Endodermal cell (in vitro differentiated cells): Measurements from ENCODE around the gene HMGXB3. TPM values are rescaled to one million over a fixed set of nuclear protein-coding genes. Genes with fewer than 3 reads are reported as not detected.
A peak's percentile ranks its signal among the peaks of the same experiment; 100 is the strongest.

Source experiments
- DNase-seq: peaks from one replicate; pipeline ENCODE4 v3.0.0-alpha.2; 2017
- H3K27ac ChIP-seq: 2 replicates; pipeline ENCODE4 v1.5.1; 2013; ENCODE audit warnings: mild to moderate bottlenecking, low read depth, low read length, moderate library complexity
- H3K27me3 ChIP-seq: 2 replicates; pipeline ENCODE4 v1.6.1; 2013; ENCODE audit warnings: mild to moderate bottlenecking, low read length, moderate library complexity; ENCODE audit not compliant: insufficient read depth, control insufficient read depth, poor library complexity, severe bottlenecking
- H3K36me3 ChIP-seq: 2 replicates; pipeline ENCODE4 v1.7.0; 2013; ENCODE audit warnings: mild to moderate bottlenecking, low read length, moderate library complexity; ENCODE audit not compliant: control insufficient read depth, insufficient read depth
- H3K4me1 ChIP-seq: one replicate; pipeline ENCODE4 v1.7.0; 2013; ENCODE audit warnings: low read length; ENCODE audit not compliant: control insufficient read depth, insufficient read depth
- H3K4me3 ChIP-seq: 2 replicates; pipeline ENCODE4 v1.5.1; 2013; ENCODE audit warnings: mild to moderate bottlenecking, low read length, moderate library complexity
- H3K9ac ChIP-seq: 2 replicates; pipeline ENCODE4 v1.6.1; 2013; ENCODE audit warnings: mild to moderate bottlenecking, low read length, moderate library complexity; ENCODE audit not compliant: poor library complexity, severe bottlenecking; ENCODE audit errors: extremely low read depth
- H3K9me3 ChIP-seq: 2 replicates; pipeline ENCODE4 v1.6.1; 2013; ENCODE audit warnings: mild to moderate bottlenecking, low read length, moderate library complexity; ENCODE audit not compliant: control insufficient read depth
- H3K27ac Mint-ChIP-seq: 2 replicates; pipeline ENCODE4 v1.8.0; 2020; ENCODE audit warnings: mixed read lengths
- H3K27me3 Mint-ChIP-seq: 2 replicates; pipeline ENCODE4 v1.8.0; 2021; ENCODE audit warnings: mild to moderate bottlenecking, mixed read lengths; ENCODE audit not compliant: insufficient read depth
- H3K36me3 Mint-ChIP-seq: 2 replicates; pipeline ENCODE4 v1.8.0; 2020; ENCODE audit warnings: low read depth, mixed read lengths
- H3K4me1 Mint-ChIP-seq: 2 replicates; pipeline ENCODE4 v1.8.0; 2020; ENCODE audit warnings: mixed read lengths
- H3K4me3 Mint-ChIP-seq: 2 replicates; pipeline ENCODE4 v1.8.0; 2020; ENCODE audit warnings: mild to moderate bottlenecking, moderate library complexity, mixed read lengths
- H3K9me3 Mint-ChIP-seq: 2 replicates; pipeline ENCODE4 v1.8.0; 2020; ENCODE audit warnings: mild to moderate bottlenecking, mixed read lengths
- CTCF ChIP-seq: fragments of 200-600 bp; sonication (generic); conservative IDR thresholded peaks from 2 replicates; pipeline ENCODE4 v1.5.0; 2021; ENCODE audit warnings: antibody characterized with exemption, mild to moderate bottlenecking
- WGBS, 2 experiments: methylation state at CpG; one replicate each; pipeline versions ENCODE4 v1.1.5 to v1.1.7; 2013; ENCODE audit warnings: missing lambda C conversion rate in 2 of 2, mixed read lengths in 1 of 2; ENCODE audit not compliant: insufficient coverage in 1 of 2, insufficient read length in 1 of 2; 5-methylcytosine and 5-hydroxymethylcytosine counted together
- total RNA-seq, 2 donors: library from RNA; stranded (reverse); fragmentation: NEBNext Ultra II Directional in 1 of 2; extraction: Animal tissue kit (Norgen Biotek cat#: 25700) in 1 of 2; gene quantifications; 2 replicates in 1 of 2; 3 replicates in 1 of 2; pipeline ENCODE4 v1.2.1, GENCODE V29; 2021

HMGXB3 gene
- total RNA-seq, 2 donors from 2014 or later = 41.0 to 43.5 TPM

GRCh38 chr5:150073086-150073625 is 72.6 kb downstream of the HMGXB3 start:
- 88 to 95% methylated on average over 2 to 5 of the region's 5 CpGs for WGBS, 2 experiments
- H3K27ac Mint-ChIP-seq = no peak overlapping the region
- Histone ChIP-seq H3K4me3 (no peak overlapping the region), H3K4me1 (no peaks in the 10 kb centered on the region), H3K9me3 (no peaks in the 10 kb centered on the region), H3K36me3 (no peaks in the 10 kb centered on the region), H3K27me3 (peaks cover 19% of the 10 kb centered on the region), H3K9ac (no peak overlapping the region), H3K27ac (no peak overlapping the region)
- H3K4me3 Mint-ChIP-seq = no peak overlapping the region
- peak; percentile 28 for DNase-seq
- H3K36me3 Mint-ChIP-seq = no peaks in the 10 kb centered on the region
- H3K27me3 Mint-ChIP-seq = no peaks in the 10 kb centered on the region
- TF ChIP-seq CTCF = no peak
- H3K9me3 Mint-ChIP-seq = no peaks in the 10 kb centered on the region
- H3K4me1 Mint-ChIP-seq = no peaks in the 10 kb centered on the region

DNA sequence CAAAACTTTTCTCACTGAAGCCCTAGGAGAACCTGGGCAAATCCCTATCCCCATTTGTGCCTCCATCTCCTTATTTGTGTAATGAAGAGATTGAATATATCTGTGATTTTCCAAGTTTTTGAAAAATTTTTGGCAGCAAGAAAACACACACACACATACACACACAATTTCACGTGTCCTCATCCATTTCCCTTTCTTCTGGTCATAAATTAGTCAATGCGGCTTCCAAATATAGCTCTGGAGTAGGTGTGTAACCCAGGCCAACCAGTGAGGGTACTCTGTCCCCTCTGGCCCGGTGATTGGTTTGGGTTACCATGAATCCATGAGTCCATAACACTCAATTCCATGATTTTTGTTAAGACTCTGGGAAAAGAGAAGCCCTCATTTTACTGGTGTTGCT is 73.1 kb downstream of the HMGXB3 start:
- Mint-ChIP-seq H3K27ac (no peak overlapping the region), H3K4me1 (no peaks in the 10 kb centered on the region), H3K36me3 (no peaks in the 10 kb centered on the region), H3K9me3 (no peaks in the 10 kb centered on the region), H3K27me3 (peaks cover 3% of the 10 kb centered on the region), H3K4me3 (no peak overlapping the region)
- no peak overlapping the region for H3K27ac ChIP-seq
- no peak overlapping the region for H3K4me3 ChIP-seq
- no peaks in the 10 kb centered on the region for H3K4me1 ChIP-seq
- no peaks in the 10 kb centered on the region for H3K36me3 ChIP-seq
- peaks cover 19% of the 10 kb centered on the region for H3K27me3 ChIP-seq
- H3K9ac ChIP-seq = no peak overlapping the region
- WGBS, 2 experiments = 87 to 90% methylated on average over 3 of the region's 3 CpGs
- DNase-seq = no peak
- TF ChIP-seq CTCF = no peak
- H3K9me3 ChIP-seq = no peaks in the 10 kb centered on the region

DNA sequence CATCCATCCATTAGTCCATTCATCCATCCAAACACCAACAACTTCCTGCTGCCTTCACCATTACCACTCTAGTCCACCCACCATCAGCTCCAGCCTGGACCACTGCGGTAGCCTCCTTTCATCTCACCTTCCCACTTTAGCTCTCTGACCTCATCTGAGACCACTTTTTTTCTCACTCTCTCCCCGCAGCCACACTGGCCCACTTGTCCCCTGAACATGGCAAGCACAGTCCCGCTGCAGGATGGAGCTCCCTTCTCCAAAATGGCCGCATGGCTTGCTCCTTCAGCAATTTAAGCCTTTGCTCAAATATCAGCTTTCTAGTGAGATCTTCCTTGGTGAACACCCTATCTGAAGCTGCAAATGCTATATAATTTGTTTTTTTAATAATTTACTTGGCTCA is 74.7 kb downstream of the HMGXB3 start:
- no peaks in the 10 kb centered on the region for H3K4me1 ChIP-seq
- no peak for TF ChIP-seq CTCF
- Mint-ChIP-seq H3K27me3 (peaks cover 3% of the 10 kb centered on the region), H3K36me3 (no peaks in the 10 kb centered on the region), H3K27ac (no peak overlapping the region), H3K9me3 (no peaks in the 10 kb centered on the region), H3K4me1 (no peaks in the 10 kb centered on the region), H3K4me3 (no peak overlapping the region)
- DNase-seq = no peak
- no peak overlapping the region for H3K4me3 ChIP-seq
- H3K9me3 ChIP-seq = no peaks in the 10 kb centered on the region
- H3K36me3 ChIP-seq = no peaks in the 10 kb centered on the region
- H3K27me3 ChIP-seq = peaks cover 19% of the 10 kb centered on the region
- no peak overlapping the region for H3K27ac ChIP-seq
- no peak overlapping the region for H3K9ac ChIP-seq
- 93 to 100% methylated on average over 2 to 4 of the region's 4 CpGs for WGBS, 2 experiments
